Endothelial cell of umbilical vein (primary cell): ENCODE results near the gene SP6.

Experiments used
- EZH2 ChIP-seq: IDR thresholded peaks from 2 replicates; pipeline ENCODE4 v1.6.1; 2012; ENCODE audit warnings: borderline replicate concordance, low read depth, mild to moderate bottlenecking, moderate library complexity, low read length, inconsistent platforms; ENCODE audit not compliant: severe bottlenecking
- FOS ChIP-seq: IDR thresholded peaks from 2 replicates; pipeline ENCODE4 v1.6.1; 2011; ENCODE audit warnings: mild to moderate bottlenecking, low read length, moderate library complexity, borderline replicate concordance; ENCODE audit not compliant: insufficient read depth
- GATA2 ChIP-seq: IDR thresholded peaks from 2 replicates; pipeline ENCODE4 v1.7.0; 2011; ENCODE audit warnings: low read depth, mild to moderate bottlenecking, moderate library complexity, mixed read lengths, low read length; ENCODE audit not compliant: insufficient read length, insufficient read depth
- MYC ChIP-seq: IDR thresholded peaks from one replicate; pipeline ENCODE4 v1.6.1; 2011; ENCODE audit warnings: mild to moderate bottlenecking, low read depth, low read length
- POLR2A ChIP-seq: IDR thresholded peaks from 2 replicates; pipeline ENCODE4 v1.6.1; 2012; ENCODE audit warnings: low read depth, mild to moderate bottlenecking, control low read depth, low read length
- POLR2AphosphoS5 ChIP-seq: IDR thresholded peaks from 2 replicates; pipeline ENCODE4 v1.6.1; 2012; ENCODE audit warnings: low read depth, mild to moderate bottlenecking, control low read depth, low read length, moderate library complexity; ENCODE audit not compliant: insufficient read depth
- TF ChIP-seq, protein P1 (sequence below), 2 donors: IDR thresholded peaks; 1 replicate in 1 of 2; 2 replicates in 1 of 2; pipeline ENCODE4 v1.5.1; 2011; ENCODE audit warnings: low read length in 2 of 2, mild to moderate bottlenecking in 2 of 2, moderate library complexity in 2 of 2, control low read depth in 1 of 2, inconsistent platforms in 1 of 2, low read depth in 1 of 2; ENCODE audit not compliant: insufficient read depth in 1 of 2; ENCODE audit errors: extremely low read depth in 1 of 2
- TF ChIP-seq, protein P2 (sequence below): IDR thresholded peaks from 2 replicates; pipeline ENCODE4 v1.6.1; 2011; ENCODE audit not compliant: insufficient read depth, insufficient read length

DNA sequence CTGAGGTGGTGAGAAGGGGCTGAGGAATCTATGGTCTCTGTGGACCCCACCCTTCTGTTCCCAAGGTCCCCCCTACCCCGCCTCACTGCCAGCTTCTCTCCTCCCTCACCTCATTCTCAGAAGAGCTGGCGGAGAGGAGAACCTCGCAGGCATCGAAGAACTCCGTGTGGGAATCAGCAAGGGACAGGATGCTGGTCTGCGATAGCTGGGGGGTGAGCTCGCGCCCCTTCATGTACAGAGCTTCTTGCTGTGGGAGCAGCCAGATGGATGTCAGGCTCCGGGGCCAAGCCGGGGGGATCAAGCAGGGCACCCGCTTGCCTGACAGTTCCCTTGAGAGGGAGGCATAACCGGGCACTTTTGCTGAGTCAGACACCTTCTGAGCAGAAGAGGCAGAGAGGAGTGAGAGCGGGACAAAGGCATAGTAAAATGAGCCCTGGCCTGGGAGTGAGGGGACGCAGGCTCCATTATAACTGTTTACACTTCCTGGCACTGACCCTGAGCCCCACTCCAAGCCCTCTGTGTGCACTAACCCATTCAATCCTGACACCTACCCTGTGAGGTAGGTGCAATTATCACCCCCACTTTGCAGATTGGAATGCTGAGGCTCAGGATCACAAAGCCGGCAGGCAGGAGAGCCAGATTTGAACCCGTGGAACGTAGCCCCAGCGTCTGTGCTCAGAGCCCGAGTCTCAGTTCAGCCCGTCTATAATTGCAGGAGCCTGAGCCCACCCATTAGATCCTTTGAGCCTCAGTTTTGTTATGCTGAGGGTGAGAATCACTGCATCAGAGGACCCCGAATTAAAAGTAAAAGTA is 35.7 kb downstream of the SP6 start:
- no peak for TF ChIP-seq POLR2AphosphoS5
- TF ChIP-seq, protein P1, sequence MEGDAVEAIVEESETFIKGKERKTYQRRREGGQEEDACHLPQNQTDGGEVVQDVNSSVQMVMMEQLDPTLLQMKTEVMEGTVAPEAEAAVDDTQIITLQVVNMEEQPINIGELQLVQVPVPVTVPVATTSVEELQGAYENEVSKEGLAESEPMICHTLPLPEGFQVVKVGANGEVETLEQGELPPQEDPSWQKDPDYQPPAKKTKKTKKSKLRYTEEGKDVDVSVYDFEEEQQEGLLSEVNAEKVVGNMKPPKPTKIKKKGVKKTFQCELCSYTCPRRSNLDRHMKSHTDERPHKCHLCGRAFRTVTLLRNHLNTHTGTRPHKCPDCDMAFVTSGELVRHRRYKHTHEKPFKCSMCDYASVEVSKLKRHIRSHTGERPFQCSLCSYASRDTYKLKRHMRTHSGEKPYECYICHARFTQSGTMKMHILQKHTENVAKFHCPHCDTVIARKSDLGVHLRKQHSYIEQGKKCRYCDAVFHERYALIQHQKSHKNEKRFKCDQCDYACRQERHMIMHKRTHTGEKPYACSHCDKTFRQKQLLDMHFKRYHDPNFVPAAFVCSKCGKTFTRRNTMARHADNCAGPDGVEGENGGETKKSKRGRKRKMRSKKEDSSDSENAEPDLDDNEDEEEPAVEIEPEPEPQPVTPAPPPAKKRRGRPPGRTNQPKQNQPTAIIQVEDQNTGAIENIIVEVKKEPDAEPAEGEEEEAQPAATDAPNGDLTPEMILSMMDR (IDR thresholded peaks at IDR 0.05; ENCODE audit: extremely low read depth in 1 of 2, insufficient read depth in 1 of 2, low read depth in 1 of 2, low read length in 2 of 2) = no peak
- TF ChIP-seq POLR2A = no peak
- TF ChIP-seq EZH2 = no peak
- TF ChIP-seq, protein P2, sequence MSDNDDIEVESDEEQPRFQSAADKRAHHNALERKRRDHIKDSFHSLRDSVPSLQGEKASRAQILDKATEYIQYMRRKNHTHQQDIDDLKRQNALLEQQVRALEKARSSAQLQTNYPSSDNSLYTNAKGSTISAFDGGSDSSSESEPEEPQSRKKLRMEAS = no peak
- TF ChIP-seq GATA2 = no peak
- TF ChIP-seq FOS = no peak
- TF ChIP-seq MYC = no peak
